T-helper 1 cell treated with Interleukin-12 subunit alpha and Interleukin-12 subunit beta and Interleukin-4 antibody, amounts not matched to agents 30 ng/mL and 1 ng/mL, for 36 hours (primary cell): ENCODE measurements around the gene TMEM89. TPM values are rescaled to one million over a fixed set of nuclear protein-coding genes. Genes with fewer than 3 reads are reported as not detected.

ENCODE experiments used
- intact Hi-C: fragments of 100-400 bp; cut with micrococcal nuclease; formaldehyde crosslinking; loops from one replicate; pipeline ENCODE4 v1.15.1; 2024
- total RNA-seq: library from RNA; stranded (reverse); gene quantifications from 2 replicates; pipeline ENCODE4 v1.2.3, GENCODE V29; 2022

TMEM89 gene
- total RNA-seq, result 0.34 TPM in 1 of 2 replicates, not detected in the other

DNA sequence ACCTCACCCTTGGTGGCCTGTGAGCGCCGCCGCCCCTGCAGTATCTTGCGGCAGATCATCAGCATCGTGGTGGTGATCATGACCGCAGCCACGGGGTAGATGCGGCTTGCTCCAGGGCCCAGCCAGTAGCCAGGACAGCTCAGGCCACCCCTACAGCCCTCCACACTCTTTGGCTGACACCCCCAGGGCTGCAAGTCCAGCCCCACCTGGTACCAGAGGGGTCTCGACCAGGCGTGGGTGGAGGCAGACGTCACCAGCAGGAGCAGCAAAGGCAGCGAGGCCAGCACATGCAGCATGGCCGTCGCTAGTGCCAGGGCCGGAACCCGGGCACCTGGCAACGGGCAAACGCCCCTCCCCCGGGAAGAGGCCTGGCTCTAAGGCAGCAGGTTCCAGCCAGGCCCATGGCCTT is at the start of gene TMEM89:
Gene TMEM89, minus strand, starts transcription at position 309 of the 409 bp plus-strand sequence. Its CDS starts 13 bp downstream, at position 296.
- intact Hi-C loops, result no loop called here

DNA sequence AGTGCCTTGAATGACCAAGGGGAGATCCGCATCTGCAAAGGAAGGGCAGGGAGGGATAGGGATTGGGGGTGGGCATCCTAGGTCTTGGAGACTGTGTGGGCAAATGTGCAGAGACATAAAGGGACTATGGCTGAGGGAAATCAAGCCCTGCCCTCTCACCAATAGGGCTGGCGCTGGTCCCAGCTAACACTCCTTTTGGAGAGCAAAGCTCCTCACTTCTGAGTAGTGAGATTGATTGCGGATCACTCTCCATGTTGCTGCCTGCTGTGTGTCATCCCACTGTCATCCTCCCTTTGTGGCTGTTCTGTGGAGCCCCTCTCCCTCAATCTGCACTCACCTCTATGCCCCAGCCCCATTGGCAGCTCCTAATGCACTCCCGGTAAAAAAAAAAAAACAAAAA is 43.4 kb upstream of the TMEM89 start:
- intact Hi-C loops, result loop anchor here (1.0 to 10.0 kb wide), 9 partner anchors 9 to 342 kb away; partner anchors contain the start of genes ATRIP, CCDC51, IP6K2 and NCKIPSD

DNA sequence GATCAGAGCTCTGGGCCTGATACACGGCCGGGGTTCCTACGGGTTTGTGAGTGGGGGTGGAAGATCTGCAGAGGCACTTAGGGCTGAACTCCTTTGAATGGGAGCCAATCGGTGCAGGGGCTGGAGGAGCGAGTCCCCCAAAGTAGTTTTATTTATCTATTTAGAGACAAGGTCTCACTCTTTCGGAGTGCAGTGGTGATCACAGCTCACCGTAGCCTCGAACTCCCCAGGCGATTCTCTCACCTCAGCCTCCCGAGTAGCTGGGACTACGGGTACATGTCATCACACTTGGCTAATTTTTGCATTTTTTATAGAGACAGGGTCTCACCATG is 42.7 kb upstream of the TMEM89 start:
- intact Hi-C loops, result loop anchor here (1.0 to 10.0 kb wide), 9 partner anchors 8 to 343 kb away; partner anchors contain the start of genes ATRIP, CCDC51, IP6K2 and NCKIPSD

GRCh38 chr3:48663489-48664312 is 42.1 kb upstream of the TMEM89 start:
- intact Hi-C loops, result loop anchor here (1.0 to 10.0 kb wide), 9 partner anchors 7 to 344 kb away; partner anchors contain the start of genes ATRIP, CCDC51, IP6K2 and NCKIPSD

- intact Hi-C loops, result loop anchor here (5.0 to 10.0 kb wide), 2 partner anchors 218 to 344 kb away; partner anchors contain the start of genes ATRIP, CCDC51, TMA7 and WDR6
Observed at GRCh38 chr3:48662753-48663488, 41.4 kb upstream of the TMEM89 start, which contains the start of gene CELSR3. Gene CELSR3, minus strand, starts transcription at chr3:48662886. Its CDS starts 252 bp downstream, at chr3:48662634.

GRCh38 chr3:48662145-48662752 is 40.7 kb upstream of the TMEM89 start:
- intact Hi-C loops, result loop anchor here (5.0 to 10.0 kb wide), 2 partner anchors 217 to 345 kb away; partner anchors contain the start of genes ATRIP, CCDC51, TMA7 and WDR6

DNA sequence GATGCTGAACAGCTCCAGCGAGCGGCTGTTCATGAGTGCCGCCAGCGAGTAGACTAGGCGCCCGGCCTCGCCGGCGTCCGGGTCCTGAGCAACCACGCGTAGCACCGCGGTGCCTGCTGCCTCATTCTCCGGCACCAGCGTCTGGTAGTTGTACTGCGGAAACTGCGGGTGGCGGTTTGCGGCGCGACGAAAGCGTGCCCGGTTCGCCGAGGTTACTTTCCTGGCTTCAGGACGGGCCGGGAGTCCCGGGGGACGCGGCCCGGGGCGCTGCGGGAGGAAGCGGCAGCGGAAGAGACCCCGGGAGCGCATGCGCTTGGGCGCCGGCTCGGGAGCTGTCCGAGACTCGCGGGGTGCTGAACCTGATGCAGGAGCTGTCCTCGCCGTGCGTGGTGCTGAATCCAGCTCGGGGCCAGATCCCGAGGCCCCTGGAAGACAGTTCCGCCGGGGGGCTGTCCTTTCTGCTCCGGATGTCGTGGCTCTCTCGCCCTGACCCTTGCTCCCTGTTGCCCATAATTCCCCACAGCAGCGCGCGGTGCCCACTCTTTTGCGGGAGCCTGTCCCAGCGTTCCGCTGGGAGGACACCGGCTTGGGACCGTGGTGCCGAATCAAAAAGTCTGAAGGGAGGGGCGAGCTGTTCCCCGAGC is 40.1 kb upstream of the TMEM89 start:
- intact Hi-C loops, result loop anchor here (5.0 to 10.0 kb wide), 2 partner anchors 217 to 346 kb away; partner anchors contain the start of genes ATRIP, CCDC51, TMA7 and WDR6

DNA sequence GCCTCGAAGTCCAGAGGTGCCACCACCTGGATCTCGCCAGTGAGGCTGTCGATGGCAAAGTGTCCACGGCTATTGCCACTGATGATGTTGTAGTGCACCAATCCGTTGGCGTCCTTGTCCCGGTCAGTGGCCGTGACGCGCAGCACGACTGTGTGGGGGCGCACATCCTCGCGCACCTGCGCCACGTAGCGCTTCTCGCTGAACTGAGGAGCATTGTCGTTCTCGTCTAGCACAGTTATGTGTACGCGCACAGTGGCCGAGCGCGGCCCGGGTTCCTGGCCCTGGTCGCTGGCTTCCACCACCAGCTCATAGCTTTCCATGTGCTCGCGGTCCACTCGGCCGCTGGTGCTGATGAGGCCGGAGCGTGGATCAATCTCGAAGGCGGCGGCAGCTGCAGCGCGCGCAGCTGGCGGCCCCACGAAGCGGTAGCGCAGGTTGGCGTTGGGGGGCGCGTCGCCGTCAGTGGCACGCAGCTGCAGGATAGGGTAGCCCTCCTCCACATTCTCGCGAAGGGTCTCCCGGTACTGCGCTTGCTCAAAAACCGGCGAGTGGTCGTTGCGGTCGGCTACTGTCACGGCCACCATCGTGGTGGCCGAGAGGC is 39.3 kb upstream of the TMEM89 start:
- intact Hi-C loops, result loop anchor here (5.0 to 10.0 kb wide), 2 partner anchors 216 to 346 kb away; partner anchors contain the start of genes ATRIP, CCDC51, TMA7 and WDR6

DNA sequence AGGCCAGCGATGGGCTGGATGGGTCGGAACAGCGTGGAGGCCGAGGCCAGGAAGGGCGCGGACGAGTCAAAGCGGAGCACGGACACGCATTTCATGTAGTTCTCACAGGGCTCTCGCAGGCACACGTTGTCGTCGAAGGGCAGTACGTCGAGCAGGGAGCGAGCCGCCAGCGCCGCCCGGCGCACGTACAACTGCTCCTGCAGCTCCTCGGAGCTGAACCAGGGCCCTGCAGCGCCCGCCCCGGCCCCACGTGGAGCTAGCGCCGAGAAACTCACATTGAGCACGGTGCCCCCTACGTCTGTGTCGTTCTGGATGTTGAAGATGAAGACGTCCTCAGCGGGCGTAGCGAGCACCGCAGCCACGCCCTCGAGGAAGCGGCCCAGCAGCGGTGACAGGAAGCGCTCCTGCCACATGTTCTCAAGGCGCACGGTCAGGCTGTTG is 35.3 kb upstream of the TMEM89 start:
- intact Hi-C loops, result loop anchor here (1.0 to 5.0 kb wide), 8 partner anchors 7 to 1642 kb away; partner anchors contain the start of genes HYAL3, IP6K2, NAA80 and NME6

- intact Hi-C loops, result loop anchor here (1.0 to 5.0 kb wide), 8 partner anchors 8 to 1643 kb away; partner anchors contain the start of genes HYAL3, IP6K2, NAA80 and NME6
Observed at GRCh38 chr3:48656061-48656840, 34.7 kb upstream of the TMEM89 start.

GRCh38 chr3:48655606-48656005 is 34.0 kb upstream of the TMEM89 start:
- intact Hi-C loops, result loop anchor here (1.0 to 5.0 kb wide), 8 partner anchors 9 to 1643 kb away; partner anchors contain the start of genes HYAL3, IP6K2, NAA80 and NME6

- intact Hi-C loops, result loop anchor here (5.0 kb wide), 1 partner anchor 353 kb away; the partner anchor contains the start of gene NME6
Observed at GRCh38 chr3:48655063-48655462, 33.5 kb upstream of the TMEM89 start.

DNA sequence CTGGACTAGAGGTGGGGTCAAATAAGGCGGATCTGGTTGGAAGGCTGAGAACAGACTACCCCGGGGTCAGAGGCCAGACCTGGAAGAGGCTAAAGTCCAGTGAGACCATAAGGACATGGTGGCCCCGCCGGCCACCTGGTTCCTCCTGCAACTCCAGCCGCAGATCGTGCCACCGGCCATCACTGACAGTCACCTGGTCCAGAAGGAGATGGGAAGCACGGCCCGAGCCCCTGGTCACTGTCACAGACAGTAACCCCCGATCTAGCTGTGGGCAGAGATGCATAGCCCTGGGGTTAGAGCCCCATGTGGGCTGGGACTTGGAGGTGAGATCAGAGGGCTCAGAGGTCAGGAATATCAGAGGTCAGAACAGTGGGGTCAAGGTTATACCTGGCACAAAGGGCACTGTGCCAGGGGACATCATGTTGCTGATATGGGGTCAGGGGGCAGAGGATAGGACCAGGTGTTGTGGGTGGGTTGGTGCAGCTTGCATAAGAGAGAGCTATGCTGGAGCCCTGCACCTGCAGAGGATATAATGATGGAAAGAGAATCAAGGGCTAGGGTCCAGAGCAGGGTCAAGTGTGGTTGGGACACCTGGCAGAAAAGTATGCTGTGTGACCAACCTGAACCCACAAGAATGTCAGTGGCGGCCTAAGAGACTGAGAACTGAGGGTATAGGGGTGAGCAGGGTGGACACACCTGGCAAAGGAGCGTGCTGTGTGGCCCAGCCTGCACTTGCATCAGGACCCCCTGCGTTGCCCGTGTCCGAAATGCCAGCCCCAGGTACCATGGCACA is 31.6 kb upstream of the TMEM89 start:
- intact Hi-C loops, result no loop called here

DNA sequence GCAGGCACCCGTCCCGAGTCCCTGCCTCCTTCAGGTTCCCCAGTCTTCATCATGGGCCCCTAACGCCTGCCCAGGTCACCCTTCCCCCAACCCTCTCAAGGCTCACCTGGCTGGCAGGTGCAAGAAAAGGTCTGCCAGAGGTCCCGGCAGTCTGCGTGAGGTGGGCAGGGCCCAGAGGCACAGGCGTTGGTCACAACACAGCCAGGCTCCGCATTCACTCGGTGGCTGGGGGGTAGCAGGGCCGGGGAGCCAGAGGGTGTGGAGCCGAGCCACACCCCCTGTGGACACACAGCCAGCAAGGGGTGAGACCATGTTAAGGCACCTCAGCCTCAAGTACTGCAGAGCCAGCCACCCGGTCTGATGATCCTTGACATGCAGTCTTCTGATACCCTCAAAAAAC is 30.2 kb upstream of the TMEM89 start:
- intact Hi-C loops, result no loop called here

- intact Hi-C loops, result no loop called here
Observed at GRCh38 chr3:48650723-48651122, 29.2 kb upstream of the TMEM89 start.

DNA sequence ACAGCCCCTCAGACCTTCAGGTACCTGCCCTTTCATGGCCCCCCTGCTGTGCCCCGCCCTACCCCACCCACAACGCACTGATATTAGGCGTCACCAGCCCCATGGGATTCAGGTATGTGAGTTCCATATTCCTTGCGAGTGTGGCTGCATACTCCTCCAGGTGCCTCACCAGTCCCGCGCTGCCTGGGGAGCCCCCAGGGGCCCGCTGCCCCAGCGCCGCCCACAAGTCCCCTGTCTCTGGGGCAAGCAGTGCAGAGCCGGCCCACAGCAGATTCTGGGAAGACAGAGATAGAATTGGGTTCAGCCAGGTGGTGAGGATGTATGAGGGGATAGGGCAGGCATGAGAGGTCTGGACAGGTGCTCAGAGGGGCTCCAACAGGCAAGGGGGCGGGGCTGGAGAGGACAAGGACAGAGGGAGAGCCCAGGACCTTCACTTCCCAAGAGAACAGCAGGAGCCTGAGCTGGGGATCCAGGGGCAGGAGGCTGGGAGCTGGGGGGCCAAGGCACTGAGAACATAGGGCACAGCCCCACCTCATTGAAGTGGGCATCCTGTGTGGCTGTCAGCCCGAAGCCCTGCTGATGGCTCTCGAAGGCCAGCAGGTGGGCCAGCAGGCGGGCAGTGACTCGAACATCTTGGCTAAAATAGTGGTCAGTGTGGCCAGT is 26.8 kb upstream of the TMEM89 start:
- intact Hi-C loops, result no loop called here

DNA sequence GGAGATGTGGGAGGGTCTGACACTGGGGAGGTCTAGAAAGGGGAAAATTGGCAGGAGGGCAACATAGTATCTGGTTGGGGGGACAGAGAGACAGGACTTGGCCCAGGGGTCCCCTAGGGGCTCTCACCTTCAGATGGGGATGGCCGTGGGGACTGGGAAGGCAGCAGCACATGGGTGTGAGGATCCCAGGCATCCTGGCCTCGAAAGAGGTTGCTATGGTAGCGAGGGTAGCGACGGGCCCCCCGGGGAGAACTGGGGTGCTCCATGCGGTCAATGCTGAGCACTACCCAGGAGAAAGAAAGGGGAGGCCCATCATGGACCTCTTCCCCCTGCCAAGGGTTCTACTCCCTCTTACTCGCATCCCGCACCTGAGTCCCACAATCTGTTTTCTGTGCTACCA is 26.1 kb upstream of the TMEM89 start:
- intact Hi-C loops, result no loop called here
